HepG2 (cell line): ENCODE results near the gene U2AF2.

Experiments used
- DNMT3B ChIP-seq: conservative IDR thresholded peaks from 2 replicates; pipeline ENCODE4 v1.6.1; 2016; ENCODE audit warnings: missing biosample characterization, control low read depth
- SRF ChIP-seq: IDR thresholded peaks from 2 replicates; pipeline ENCODE4 v1.6.1; 2011; ENCODE audit warnings: mild to moderate bottlenecking, low read depth, low read length, moderate library complexity
- TF ChIP-seq, protein P1 (sequence below), 2 experiments: IDR thresholded peaks; 2 replicates each; pipeline ENCODE4 v1.6.1; 2011 to 2012; ENCODE audit warnings: low read length in 2 of 2, borderline replicate concordance in 1 of 2, low read depth in 1 of 2, mild to moderate bottlenecking in 1 of 2, moderate library complexity in 1 of 2

DNA sequence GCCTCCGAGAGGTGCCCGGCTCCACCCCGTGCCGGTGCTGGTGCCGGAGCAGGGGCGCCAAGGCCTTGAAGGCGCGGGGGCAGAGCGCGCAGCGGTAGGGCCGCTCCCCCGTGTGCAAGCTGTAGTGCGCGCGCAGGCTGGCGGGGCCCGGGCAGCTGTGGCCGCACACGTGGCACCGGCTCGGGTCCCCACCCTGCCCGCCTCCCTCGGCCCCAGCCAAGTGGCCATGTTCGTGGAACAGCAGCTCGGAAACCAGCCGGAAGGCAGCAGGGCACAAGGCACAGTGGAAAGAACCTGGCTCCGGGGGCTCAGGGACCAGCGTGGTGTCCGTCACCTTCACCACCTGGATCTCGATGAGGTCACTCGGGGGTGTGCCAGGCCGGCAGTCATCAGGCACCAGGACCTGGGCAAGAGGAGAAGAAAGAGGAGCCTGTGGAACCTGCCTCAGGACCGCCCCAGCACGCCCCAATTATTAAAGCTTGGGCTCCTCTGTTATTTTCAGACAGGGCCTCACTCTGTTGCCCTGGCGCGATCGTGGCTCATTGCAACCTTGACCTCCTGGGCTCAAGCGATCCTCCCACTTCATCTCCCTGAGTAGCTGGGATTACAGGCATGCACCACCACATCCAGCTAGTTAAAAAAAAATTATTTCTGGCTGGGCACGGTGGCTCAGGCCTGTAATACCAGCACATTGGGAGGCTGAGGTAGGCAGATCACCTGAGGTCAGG is 32.4 kb upstream of the U2AF2 start:
- TF ChIP-seq, protein P1, sequence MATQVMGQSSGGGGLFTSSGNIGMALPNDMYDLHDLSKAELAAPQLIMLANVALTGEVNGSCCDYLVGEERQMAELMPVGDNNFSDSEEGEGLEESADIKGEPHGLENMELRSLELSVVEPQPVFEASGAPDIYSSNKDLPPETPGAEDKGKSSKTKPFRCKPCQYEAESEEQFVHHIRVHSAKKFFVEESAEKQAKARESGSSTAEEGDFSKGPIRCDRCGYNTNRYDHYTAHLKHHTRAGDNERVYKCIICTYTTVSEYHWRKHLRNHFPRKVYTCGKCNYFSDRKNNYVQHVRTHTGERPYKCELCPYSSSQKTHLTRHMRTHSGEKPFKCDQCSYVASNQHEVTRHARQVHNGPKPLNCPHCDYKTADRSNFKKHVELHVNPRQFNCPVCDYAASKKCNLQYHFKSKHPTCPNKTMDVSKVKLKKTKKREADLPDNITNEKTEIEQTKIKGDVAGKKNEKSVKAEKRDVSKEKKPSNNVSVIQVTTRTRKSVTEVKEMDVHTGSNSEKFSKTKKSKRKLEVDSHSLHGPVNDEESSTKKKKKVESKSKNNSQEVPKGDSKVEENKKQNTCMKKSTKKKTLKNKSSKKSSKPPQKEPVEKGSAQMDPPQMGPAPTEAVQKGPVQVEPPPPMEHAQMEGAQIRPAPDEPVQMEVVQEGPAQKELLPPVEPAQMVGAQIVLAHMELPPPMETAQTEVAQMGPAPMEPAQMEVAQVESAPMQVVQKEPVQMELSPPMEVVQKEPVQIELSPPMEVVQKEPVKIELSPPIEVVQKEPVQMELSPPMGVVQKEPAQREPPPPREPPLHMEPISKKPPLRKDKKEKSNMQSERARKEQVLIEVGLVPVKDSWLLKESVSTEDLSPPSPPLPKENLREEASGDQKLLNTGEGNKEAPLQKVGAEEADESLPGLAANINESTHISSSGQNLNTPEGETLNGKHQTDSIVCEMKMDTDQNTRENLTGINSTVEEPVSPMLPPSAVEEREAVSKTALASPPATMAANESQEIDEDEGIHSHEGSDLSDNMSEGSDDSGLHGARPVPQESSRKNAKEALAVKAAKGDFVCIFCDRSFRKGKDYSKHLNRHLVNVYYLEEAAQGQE (IDR thresholded peaks at IDR 0.05; ENCODE audit: borderline replicate concordance in 1 of 2, low read depth in 1 of 2, low read length in 2 of 2) = no peak
- TF ChIP-seq DNMT3B (no peak), SRF (no peak)
